Measurements from ENCODE around the gene IL36B.

GRCh38 chr2:112993831-112994230, 58.8 kb downstream of the IL36B start:
- TF ChIP-seq TCF4 (CRISPR knock-in tag; IDR thresholded peaks at IDR 0.05; ENCODE audit: borderline replicate concordance) (no peak), ZFP3 (CRISPR knock-in tag; IDR thresholded peaks at IDR 0.05) (no peak), BACH2 (CRISPR knock-in tag; IDR thresholded peaks at IDR 0.05; ENCODE audit: borderline replicate concordance) (no peak), GLIS3 (CRISPR knock-in tag; IDR thresholded peaks at IDR 0.05) (no peak), PATZ1 (CRISPR knock-in tag; IDR thresholded peaks at IDR 0.05; ENCODE audit: borderline replicate concordance) (no peak), SNAI2 (CRISPR knock-in tag; IDR thresholded peaks at IDR 0.05) (no peak), RARB (CRISPR knock-in tag; IDR thresholded peaks at IDR 0.05) (no peak), ZFP30 (CRISPR knock-in tag; IDR thresholded peaks at IDR 0.05) (no peak), CSDC2 (CRISPR knock-in tag; IDR thresholded peaks at IDR 0.05) (no peak), TOX (CRISPR knock-in tag; IDR thresholded peaks at IDR 0.05; ENCODE audit: borderline replicate concordance) (no peak), ZNF70 (CRISPR knock-in tag; IDR thresholded peaks at IDR 0.05) (no peak), OSR1 (CRISPR knock-in tag; IDR thresholded peaks at IDR 0.05) (no peak), ISL1 (CRISPR knock-in tag; IDR thresholded peaks at IDR 0.05) (no peak), ZC3H10 (CRISPR knock-in tag; IDR thresholded peaks at IDR 0.05) (no peak)
